Cortex of kidney (tissue), 1 donor: Measurements from ENCODE around the gene CD86.
"Not testable (repeated sequence)": the region's sequence is repeated elsewhere in the genome, so short reads cannot be mapped to it uniquely, and the experiment has no call there.

Experiments used
- DNase-seq: peaks from one replicate; lab custom pipeline; 2025; lab: John Stamatoyannopoulos, UW

Gene CD86

DNA sequence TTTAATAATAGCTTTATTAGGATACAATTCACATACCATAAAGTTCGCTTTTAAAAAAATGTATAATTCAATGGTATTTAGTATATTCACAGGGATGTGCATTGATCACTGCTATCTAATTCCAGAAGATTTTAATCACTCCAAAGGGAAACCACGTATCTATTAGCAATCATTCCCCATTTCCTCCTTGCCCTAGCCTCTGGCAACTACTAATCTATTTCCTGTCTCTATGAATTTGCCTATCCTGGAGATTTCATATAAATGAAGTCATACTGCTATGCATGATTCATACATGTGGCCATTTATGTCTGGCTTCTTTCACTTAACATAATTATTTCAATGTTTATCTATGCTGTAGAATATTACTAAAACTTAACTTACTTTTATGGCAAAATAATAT lies 96.3 kb downstream of the CD86 start:
- no peak for DNase-seq

DNA sequence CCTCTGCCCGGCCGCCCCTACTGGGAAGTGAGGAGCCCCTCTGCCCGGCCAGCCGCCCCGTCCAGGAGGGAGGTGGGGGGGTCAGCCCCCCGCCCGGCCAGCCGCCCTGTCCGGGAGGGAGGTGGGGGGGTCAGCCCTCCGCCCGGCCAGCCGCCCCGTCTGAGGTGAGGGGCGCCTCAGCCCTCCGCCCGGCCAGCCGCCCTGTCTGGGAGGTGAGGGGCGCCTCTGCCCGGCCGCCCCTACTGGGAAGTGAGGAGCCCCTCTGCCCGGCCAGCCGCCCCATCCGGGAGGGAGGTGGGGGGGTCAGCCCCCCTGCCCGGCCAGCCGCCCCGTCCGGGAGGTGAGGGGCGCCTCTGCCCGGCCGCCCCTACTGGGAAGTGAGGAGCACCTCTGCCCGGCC lies 109.8 kb downstream of the CD86 start:
- not testable (repeated sequence) for DNase-seq

- no peak for DNase-seq
These were observed 112.5 kb downstream of the CD86 start for GRCh38 chr3:122167630-122168029.

- DNase-seq, result no peak
These were observed 112.9 kb downstream of the CD86 start for GRCh38 chr3:122168044-122168443.

GRCh38 chr3:122169911-122170310 lies 114.7 kb downstream of the CD86 start:
- DNase-seq, result no peak
